GM12801 (cell line): ENCODE measurements around the gene CCNO.

Source experiments
- CTCF ChIP-seq: IDR thresholded peaks from one replicate; pipeline ENCODE4 v1.5.1; 2011; ENCODE audit warnings: control low read depth; ENCODE audit not compliant: insufficient read length; ENCODE audit errors: extremely low read depth

Gene CCNO

DNA sequence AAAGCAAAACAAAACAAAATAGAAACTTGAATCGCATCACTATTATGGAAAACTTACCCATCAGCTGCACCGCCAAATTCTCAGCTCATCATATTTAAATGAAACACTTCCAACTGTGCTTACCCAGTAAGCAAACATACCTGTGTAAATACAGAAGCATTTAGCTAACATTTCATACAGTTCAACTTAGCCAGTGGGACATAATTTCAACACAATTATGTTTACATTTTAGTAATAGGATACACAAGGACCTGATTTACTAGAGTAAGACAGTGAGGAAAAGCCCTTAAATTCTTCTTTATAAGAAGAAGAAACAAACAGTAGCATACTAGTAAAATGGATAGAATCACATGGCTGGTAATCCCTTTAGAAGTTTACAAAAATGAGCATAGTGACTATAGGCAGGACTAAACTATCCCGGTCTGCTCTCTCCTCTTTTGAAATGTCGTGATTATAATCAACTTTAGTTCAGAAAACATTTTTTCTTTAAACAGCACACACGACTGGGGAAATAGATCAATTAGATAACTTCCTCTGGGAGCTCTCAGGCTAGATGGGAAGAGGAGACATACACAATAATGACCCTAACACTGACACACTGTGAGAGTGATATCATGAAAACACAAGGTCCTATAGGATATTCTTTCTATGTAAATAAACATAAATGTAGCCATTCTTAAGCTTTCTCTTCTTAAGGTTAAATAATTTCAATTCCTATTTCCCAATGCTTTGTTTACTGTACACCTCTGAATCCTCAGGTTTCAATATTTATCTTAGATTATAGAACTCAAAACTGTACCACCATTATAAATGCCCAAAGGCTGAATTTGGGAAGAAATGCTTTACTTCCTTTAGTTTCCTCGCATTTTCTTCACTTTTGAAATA, 44.5 kb downstream of the CCNO start:
- TF ChIP-seq CTCF: no peak

- TF ChIP-seq CTCF: no peak
Measured at GRCh38 chr5:55187370-55187769, 46.0 kb downstream of the CCNO start.
